Heart left ventricle (tissue), 16 donors: ENCODE results near the gene ADGRG6. TPM values are rescaled to one million over a fixed set of nuclear protein-coding genes. Genes with fewer than 3 reads are reported as not detected.

Experiments
- ATAC-seq, 4 donors: fragments of 200-7000 bp; cut with Tn5 transposase; one replicate each; pipeline ENCODE4 v1.9.1; 2020 to 2022; ENCODE audit warnings: moderate library complexity in 4 of 4, mild to moderate bottlenecking in 3 of 4, moderate number of reproducible peaks in 1 of 4
- DNase-seq, 5 donors: peaks; one replicate each; pipeline ENCODE4 v3.0.0-alpha.2; 2020
- H3K27ac ChIP-seq, 12 donors: fragments of 200-600 bp; sonication (generic) in 4 of 12; one replicate each; pipeline versions ENCODE4 v1.5.0 to v1.8.0; 2016 to 2022; ENCODE audit warnings: mild to moderate bottlenecking in 2 of 12
- H3K27me3 ChIP-seq, 9 donors: fragments of 200-600 bp; sonication (generic) in 2 of 9; one replicate each; pipeline versions ENCODE4 v1.5.1 to v1.8.0; 2016 to 2022; ENCODE audit warnings: mild to moderate bottlenecking in 3 of 9
- H3K36me3 ChIP-seq, 9 donors: fragments of 200-600 bp; sonication (generic) in 2 of 9; one replicate each; pipeline versions ENCODE4 v1.5.0 to v1.8.0; 2018 to 2022; ENCODE audit warnings: mild to moderate bottlenecking in 2 of 9
- H3K4me1 ChIP-seq, 12 donors: fragments of 200-600 bp; sonication (generic) in 4 of 12; one replicate each; pipeline versions ENCODE4 v1.5.0 to v1.8.0; 2016 to 2022; ENCODE audit warnings: mild to moderate bottlenecking in 3 of 12
- H3K4me3 ChIP-seq, 12 donors: fragments of 200-600 bp; sonication (generic) in 4 of 12; one replicate each; pipeline versions ENCODE4 v1.5.0 to v1.8.0; 2017 to 2022; ENCODE audit warnings: mild to moderate bottlenecking in 9 of 12, moderate library complexity in 4 of 12
- H3K9me3 ChIP-seq, 12 donors: fragments of 200-600 bp; sonication (generic) in 4 of 12; one replicate each; pipeline versions ENCODE4 v1.5.0 to v1.8.0; 2016 to 2022; ENCODE audit warnings: mild to moderate bottlenecking in 1 of 12
- POLR2A ChIP-seq, 2 donors: fragments of 450-650 bp; IDR thresholded peaks; one replicate each; pipeline ENCODE4 v1.6.1; 2017; ENCODE audit warnings: antibody characterized with exemption in 2 of 2, mild to moderate bottlenecking in 2 of 2, moderate library complexity in 2 of 2
- WGBS, 4 donors: extraction: QIAGEN DNeasy Blood & Tissue Kit in 2 of 4; methylation state at CpG; one replicate each; pipeline versions ENCODE4 v1.1.5 to v1.1.7; 2013 to 2018; 5-methylcytosine and 5-hydroxymethylcytosine counted together
- intact Hi-C, 10 donors: fragments of 100-400 bp; cut with DNase I; formaldehyde crosslinking; loops; one replicate each; pipeline versions ENCODE4 v1.11.1 to v1.14.2; 2022
- polyA plus RNA-seq, 2 donors: library from polyadenylated mRNA; stranded (reverse); fragments of 200-250 nt; gene quantifications; one replicate each; pipeline ENCODE4 v1.2.3, GENCODE V29; 2013
- total RNA-seq, 9 donors: library from RNA; depleted of rRNA in 2 of 9; stranded (reverse); fragments of >200 nt in 2 of 9; fragmentation: NEBNext Ultra II Directional in 3 of 9; extraction: Animal tissue kit (Norgen Biotek cat#: 25700) in 3 of 9; gene quantifications; one replicate each; pipeline versions ENCODE4 v1.1.0 to v1.2.4, GENCODE V29; 2016 to 2023
- TF ChIP-seq, protein P1 (sequence below), 12 donors: fragments of 200-600 bp; sonication (generic) in 4 of 12; IDR thresholded peaks; one replicate each; pipeline versions ENCODE4 v1.5.0 to v1.8.0; 2018 to 2022; ENCODE audit warnings: antibody characterized with exemption in 12 of 12, mild to moderate bottlenecking in 5 of 12
- donor health status: ischemic (EF 13 %, LVEDD 7.1; RV severe dilation, severe dysfunction).
- donor health status: healthy with polysubstance abuse.
- donor health status: DM: no; HTN: yes; CAD: no.
- donor health status: DM: no; HTN: no; CAD: no.
- donor health status: ischemic (EF 25% LVEDD 6.9; RV normal size, moderate dysfunction).
- donor health status: ischemic (EF 25% LVEDD 5.7; RV mildly dilated, moderate dysfunction).
- donor health status: healthy.
- donor health status: DM: yes; HTN: yes; CAD: no.
- donor health status: ischemic (EF 35%, LVEDD 5.7; RV mildly dilated, moderate dysfunction).
- donor health status: nonischemic (EF 11% LVEDD 7.7; RV severe dilation, severe dysfunction).
- donor health status: DM: yes; HTN: yes; CAD: no.
- donor health status: PGD.
- donor health status: ischemic (EF 29% LVEDD 5.4; RV normal size, mild dysfunction).
- donor health status: nonischemic (EF 23%, LVEDD 6.1; RV moderate dilation, normal function).

Gene ADGRG6
- total and polyA plus RNA-seq, 11 donors, result 0.61 to 10.5 (median 2.0) TPM

DNA sequence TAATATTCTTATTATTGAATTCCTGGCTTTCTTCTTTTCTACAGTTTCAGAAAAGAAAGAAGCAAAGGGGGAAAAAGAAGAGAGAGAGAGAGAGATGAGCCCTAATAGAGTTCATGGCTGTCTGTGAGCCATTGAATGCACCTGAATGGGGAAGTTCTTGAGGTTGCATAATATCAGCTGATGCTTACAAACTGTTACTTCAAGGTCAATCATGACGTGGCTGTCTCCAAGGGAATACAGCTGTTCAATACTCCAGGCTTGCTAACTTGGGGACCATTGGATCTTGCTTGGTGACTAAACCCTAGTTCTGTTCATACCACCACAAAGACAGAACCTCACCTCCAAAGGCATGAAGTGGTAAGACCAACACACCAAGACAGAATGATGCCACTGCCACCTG, 180.4 kb downstream of the ADGRG6 start:
- DNase-seq (no peak), ATAC-seq (no peak)
- Histone ChIP-seq H3K27me3 (peaks cover 0 to 7% (median 0%) of the 10 kb centered on the region in 9 donors), H3K36me3 (no peaks in the 10 kb centered on the region), H3K9me3 (peaks cover 0 to 7% (median 0%) of the 10 kb centered on the region in 12 donors), H3K27ac (no peak overlapping the region), H3K4me1 (no peaks in the 10 kb centered on the region), H3K4me3 (no peak overlapping the region)
- TF ChIP-seq POLR2A (IDR thresholded peaks at IDR 0.05), result no peak
- TF ChIP-seq, protein P1, sequence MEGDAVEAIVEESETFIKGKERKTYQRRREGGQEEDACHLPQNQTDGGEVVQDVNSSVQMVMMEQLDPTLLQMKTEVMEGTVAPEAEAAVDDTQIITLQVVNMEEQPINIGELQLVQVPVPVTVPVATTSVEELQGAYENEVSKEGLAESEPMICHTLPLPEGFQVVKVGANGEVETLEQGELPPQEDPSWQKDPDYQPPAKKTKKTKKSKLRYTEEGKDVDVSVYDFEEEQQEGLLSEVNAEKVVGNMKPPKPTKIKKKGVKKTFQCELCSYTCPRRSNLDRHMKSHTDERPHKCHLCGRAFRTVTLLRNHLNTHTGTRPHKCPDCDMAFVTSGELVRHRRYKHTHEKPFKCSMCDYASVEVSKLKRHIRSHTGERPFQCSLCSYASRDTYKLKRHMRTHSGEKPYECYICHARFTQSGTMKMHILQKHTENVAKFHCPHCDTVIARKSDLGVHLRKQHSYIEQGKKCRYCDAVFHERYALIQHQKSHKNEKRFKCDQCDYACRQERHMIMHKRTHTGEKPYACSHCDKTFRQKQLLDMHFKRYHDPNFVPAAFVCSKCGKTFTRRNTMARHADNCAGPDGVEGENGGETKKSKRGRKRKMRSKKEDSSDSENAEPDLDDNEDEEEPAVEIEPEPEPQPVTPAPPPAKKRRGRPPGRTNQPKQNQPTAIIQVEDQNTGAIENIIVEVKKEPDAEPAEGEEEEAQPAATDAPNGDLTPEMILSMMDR (IDR thresholded peaks at IDR 0.05), result no peak
- 38 to 50% (median 44%) methylated on average over 1 of the region's 1 CpG for WGBS, 4 donors
- intact Hi-C loops, result no loop called here

DNA sequence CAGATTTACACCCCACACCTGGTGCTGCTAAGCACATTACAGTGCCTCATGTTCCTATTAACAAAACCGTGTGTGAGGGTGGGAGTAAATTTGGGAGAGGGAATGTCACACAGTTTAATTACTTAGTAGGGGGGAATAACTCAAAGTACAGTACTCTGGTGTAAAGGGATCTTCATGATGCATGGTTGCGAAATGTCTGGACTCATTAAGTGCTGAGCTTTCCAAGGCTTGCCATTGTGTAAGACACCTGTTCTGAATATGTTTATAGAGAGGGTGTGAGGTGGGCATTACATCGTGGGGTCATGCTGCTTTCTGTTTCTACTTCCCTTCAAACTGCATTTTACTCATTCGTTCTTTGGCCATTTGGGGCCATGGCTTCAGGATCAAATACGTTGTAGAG, 181.2 kb downstream of the ADGRG6 start:
- Histone ChIP-seq H3K27ac (no peak overlapping the region), H3K9me3 (peaks cover 0 to 7% (median 0%) of the 10 kb centered on the region in 12 donors), H3K36me3 (no peaks in the 10 kb centered on the region), H3K27me3 (peaks cover 0 to 7% (median 0%) of the 10 kb centered on the region in 9 donors), H3K4me3 (no peak overlapping the region), H3K4me1 (no peaks in the 10 kb centered on the region)
- ATAC-seq (no peak), DNase-seq (no peak)
- WGBS, 4 donors, result 74 to 78% (median 76%) methylated on average over 5 of the region's 5 CpGs
- intact Hi-C loops, result no loop called here
- no peak for TF ChIP-seq POLR2A (IDR thresholded peaks at IDR 0.05)
- TF ChIP-seq, protein P1 (IDR thresholded peaks at IDR 0.05), result no peak

DNA sequence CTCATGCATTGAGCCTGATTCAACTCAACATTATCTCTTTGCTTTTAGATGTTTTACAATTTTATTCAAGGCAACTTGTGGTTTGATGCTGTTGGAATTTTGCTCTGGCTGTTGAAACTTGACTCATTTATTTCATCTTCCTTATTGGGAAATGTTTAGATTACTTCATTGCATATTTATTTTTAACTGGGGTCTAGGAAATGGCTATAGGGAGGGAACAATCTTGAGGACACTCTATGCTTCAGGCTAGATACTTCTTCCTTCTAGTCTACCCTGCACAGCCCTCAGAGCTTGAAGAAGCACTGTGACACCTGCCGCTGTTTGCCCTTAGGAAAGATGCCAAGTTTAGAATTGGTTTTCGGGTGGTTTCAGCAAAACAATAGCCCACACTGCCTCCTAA, 183.4 kb downstream of the ADGRG6 start:
- DNase-seq, result no peak
- Histone ChIP-seq H3K27ac (no peak overlapping the region), H3K4me3 (no peak overlapping the region), H3K9me3 (peaks cover 0 to 7% (median 0%) of the 10 kb centered on the region in 12 donors), H3K4me1 (no peaks in the 10 kb centered on the region), H3K27me3 (peaks cover 0 to 7% (median 0%) of the 10 kb centered on the region in 9 donors), H3K36me3 (no peaks in the 10 kb centered on the region)
- ATAC-seq, result no peak
- TF ChIP-seq, protein P1 (IDR thresholded peaks at IDR 0.05), result no peak
- TF ChIP-seq POLR2A (IDR thresholded peaks at IDR 0.05), result no peak
- intact Hi-C loops, result no loop called here
- 88 to 95% (median 89%) methylated on average over 2 of the region's 2 CpGs for WGBS, 4 donors

DNA sequence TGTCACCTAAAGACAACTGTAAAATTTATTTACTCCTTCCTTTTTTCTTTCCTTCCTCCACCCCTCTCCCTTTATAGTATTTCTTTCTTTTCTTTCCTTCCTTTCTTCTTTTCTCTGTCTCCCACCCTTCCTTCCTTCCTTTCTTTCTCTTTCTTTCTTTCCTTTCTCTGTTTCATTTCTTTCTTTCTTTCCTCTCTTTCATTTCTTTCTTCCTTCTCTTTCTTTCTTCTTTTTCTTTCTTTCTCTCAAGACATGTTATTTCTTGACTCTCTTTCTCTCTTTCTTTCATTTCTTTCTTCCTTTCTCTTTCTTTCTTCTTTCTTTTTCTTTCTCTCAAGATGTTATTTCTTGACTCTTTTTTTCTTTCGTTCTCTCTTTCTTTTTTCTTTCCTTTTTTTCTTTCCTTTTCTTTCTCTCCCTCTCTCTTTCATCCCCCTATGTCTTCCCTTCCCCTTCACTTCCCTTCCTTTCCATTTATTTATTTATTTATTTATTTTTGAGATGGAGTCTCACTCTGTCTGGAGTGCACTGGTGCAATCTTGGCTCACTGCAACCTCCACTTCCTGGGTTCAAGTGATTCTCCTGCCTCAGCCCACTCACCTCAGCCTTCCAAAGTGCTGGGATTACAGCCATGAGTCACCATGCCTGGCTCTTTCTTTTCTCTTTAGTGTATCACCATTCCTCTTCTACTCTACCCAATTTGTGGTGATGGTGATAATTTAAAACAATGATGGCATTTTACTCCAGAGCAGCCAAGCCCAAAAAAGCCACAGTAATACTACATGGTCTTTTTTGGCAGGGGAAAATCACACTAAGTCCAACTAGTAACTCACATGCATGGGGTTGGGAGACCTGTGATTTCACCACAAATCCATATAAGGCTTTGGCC, 188.2 kb downstream of the ADGRG6 start:
- DNase-seq (no peak), ATAC-seq (no peak)
- no peak overlapping the region for H3K4me3 ChIP-seq
- no peak overlapping the region for H3K27ac ChIP-seq
- peaks cover 0 to 4% (median 0%) of the 10 kb centered on the region in 12 donors for H3K9me3 ChIP-seq
- no peaks in the 10 kb centered on the region for H3K4me1 ChIP-seq
- H3K36me3 ChIP-seq, result no peaks in the 10 kb centered on the region
- intact Hi-C loops, result no loop called here
- H3K27me3 ChIP-seq, result peaks cover 0 to 5% (median 0%) of the 10 kb centered on the region in 9 donors
- TF ChIP-seq, protein P1 (IDR thresholded peaks at IDR 0.05), result no peak
- no peak for TF ChIP-seq POLR2A (IDR thresholded peaks at IDR 0.05)
- 83 to 93% (median 89%) methylated on average over 1 of the region's 1 CpG for WGBS, 4 donors

Other genes with a start within 250 kb of the ADGRG6 start
- gene GJE1, start 169.1 kb upstream of the ADGRG6 start, total RNA-seq, result not detected
- gene GJE1, start 169.1 kb upstream of the ADGRG6 start, polyA plus RNA-seq, result not detected
- gene NMBR, start 154.9 kb upstream of the ADGRG6 start, total RNA-seq, result under 1 TPM in 1 of 9 donors, not detected in 8; 0.67 TPM
- gene NMBR, start 154.9 kb upstream of the ADGRG6 start, polyA plus RNA-seq, result not detected
- gene VTA1, start 154.7 kb upstream of the ADGRG6 start, total RNA-seq, result 10 to 100 TPM; 32.0 to 49.4 (median 41.0) TPM
- gene VTA1, start 154.7 kb upstream of the ADGRG6 start, polyA plus RNA-seq, result 10 to 100 TPM; 14.3 to 56.6 TPM